Uterus (tissue), 2 donors: Measurements from ENCODE around the gene CCHCR1.

Source experiments
- POLR2A ChIP-seq, 2 donors: fragments of 450-650 bp; IDR thresholded peaks; one replicate each; pipeline ENCODE4 v1.6.1; 2016; ENCODE audit warnings: antibody characterized with exemption in 2 of 2, mild to moderate bottlenecking in 1 of 2, moderate library complexity in 1 of 2
- TF ChIP-seq, protein P1 (sequence below), 4 experiments: fragments of 200-600 bp in 2 of 4; fragments of 450-650 bp in 2 of 4; sonication (generic) in 2 of 4; IDR thresholded peaks; one replicate each; pipeline ENCODE4 v1.5.1; 2016 to 2019; ENCODE audit warnings: antibody characterized with exemption in 4 of 4, mild to moderate bottlenecking in 2 of 4, moderate library complexity in 1 of 4

DNA sequence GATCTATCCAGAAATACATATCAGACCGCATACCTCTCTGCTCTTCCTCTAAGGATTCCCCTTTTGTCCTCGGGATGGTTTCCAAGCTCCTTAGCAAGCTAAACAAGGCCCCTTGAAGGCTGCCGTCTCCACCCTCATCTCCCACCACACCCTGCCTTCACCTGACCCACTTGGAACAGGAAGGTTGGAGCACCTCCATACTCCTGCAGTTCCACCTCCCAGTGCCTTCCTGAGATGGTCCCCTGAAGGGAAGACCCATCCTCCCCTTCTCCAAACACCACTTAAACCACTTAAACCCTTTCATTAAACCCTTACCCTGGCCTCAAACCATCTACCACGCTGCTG is 21.4 kb upstream of the CCHCR1 start:
- no peak for TF ChIP-seq POLR2A (IDR thresholded peaks at IDR 0.05)
- TF ChIP-seq, protein P1, sequence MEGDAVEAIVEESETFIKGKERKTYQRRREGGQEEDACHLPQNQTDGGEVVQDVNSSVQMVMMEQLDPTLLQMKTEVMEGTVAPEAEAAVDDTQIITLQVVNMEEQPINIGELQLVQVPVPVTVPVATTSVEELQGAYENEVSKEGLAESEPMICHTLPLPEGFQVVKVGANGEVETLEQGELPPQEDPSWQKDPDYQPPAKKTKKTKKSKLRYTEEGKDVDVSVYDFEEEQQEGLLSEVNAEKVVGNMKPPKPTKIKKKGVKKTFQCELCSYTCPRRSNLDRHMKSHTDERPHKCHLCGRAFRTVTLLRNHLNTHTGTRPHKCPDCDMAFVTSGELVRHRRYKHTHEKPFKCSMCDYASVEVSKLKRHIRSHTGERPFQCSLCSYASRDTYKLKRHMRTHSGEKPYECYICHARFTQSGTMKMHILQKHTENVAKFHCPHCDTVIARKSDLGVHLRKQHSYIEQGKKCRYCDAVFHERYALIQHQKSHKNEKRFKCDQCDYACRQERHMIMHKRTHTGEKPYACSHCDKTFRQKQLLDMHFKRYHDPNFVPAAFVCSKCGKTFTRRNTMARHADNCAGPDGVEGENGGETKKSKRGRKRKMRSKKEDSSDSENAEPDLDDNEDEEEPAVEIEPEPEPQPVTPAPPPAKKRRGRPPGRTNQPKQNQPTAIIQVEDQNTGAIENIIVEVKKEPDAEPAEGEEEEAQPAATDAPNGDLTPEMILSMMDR (IDR thresholded peaks at IDR 0.05) = no peak
